PFSK-1 (cell line): ENCODE data around the gene TUBB3.

Experiments used
- POLR2AphosphoS5 ChIP-seq: IDR thresholded peaks from 2 replicates; pipeline ENCODE4 v1.6.1; 2012; ENCODE audit warnings: low read depth, mild to moderate bottlenecking, control low read depth, low read length, moderate library complexity
- SIN3A ChIP-seq: IDR thresholded peaks from 2 replicates; pipeline ENCODE4 v1.6.1; 2012; ENCODE audit warnings: mild to moderate bottlenecking, low read length, moderate library complexity, borderline replicate concordance; ENCODE audit not compliant: insufficient read depth
- TAF1 ChIP-seq: IDR thresholded peaks from 2 replicates; pipeline ENCODE4 v1.6.1; 2012; ENCODE audit warnings: low read length, control low read depth, borderline replicate concordance; ENCODE audit not compliant: insufficient read depth
- TF ChIP-seq, protein P1 (sequence below), 2 experiments: IDR thresholded peaks; 2 replicates each; pipeline versions ENCODE4 v1.6.1 to v1.8.0; 2011 to 2012; ENCODE audit warnings: low read depth in 2 of 2, low read length in 2 of 2, control low read depth in 1 of 2, inconsistent platforms in 1 of 2, mild to moderate bottlenecking in 1 of 2, moderate library complexity in 1 of 2; ENCODE audit not compliant: insufficient read depth in 1 of 2

DNA sequence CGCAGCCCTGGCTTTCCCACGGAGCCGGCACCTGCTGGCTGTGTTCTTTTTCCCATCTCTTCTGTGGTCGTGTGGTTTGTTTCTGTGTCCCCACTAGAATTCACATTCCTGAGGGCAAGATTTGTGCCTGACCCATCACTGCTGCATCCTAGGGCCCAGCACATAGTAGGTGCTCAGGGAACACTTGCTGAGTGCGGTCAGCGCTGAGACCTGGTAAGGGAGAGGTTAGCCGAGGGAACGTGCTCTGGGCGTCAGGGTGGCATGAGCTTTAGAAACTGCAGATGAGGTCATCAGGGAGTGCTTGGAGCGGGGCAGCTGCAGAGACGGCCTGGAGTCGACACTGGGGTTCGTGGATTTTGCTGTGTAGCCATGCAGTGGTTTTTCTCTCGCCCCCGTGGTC lies 31.3 kb downstream of the TUBB3 start:
- TF ChIP-seq POLR2AphosphoS5 = no peak
- TF ChIP-seq, protein P1, sequence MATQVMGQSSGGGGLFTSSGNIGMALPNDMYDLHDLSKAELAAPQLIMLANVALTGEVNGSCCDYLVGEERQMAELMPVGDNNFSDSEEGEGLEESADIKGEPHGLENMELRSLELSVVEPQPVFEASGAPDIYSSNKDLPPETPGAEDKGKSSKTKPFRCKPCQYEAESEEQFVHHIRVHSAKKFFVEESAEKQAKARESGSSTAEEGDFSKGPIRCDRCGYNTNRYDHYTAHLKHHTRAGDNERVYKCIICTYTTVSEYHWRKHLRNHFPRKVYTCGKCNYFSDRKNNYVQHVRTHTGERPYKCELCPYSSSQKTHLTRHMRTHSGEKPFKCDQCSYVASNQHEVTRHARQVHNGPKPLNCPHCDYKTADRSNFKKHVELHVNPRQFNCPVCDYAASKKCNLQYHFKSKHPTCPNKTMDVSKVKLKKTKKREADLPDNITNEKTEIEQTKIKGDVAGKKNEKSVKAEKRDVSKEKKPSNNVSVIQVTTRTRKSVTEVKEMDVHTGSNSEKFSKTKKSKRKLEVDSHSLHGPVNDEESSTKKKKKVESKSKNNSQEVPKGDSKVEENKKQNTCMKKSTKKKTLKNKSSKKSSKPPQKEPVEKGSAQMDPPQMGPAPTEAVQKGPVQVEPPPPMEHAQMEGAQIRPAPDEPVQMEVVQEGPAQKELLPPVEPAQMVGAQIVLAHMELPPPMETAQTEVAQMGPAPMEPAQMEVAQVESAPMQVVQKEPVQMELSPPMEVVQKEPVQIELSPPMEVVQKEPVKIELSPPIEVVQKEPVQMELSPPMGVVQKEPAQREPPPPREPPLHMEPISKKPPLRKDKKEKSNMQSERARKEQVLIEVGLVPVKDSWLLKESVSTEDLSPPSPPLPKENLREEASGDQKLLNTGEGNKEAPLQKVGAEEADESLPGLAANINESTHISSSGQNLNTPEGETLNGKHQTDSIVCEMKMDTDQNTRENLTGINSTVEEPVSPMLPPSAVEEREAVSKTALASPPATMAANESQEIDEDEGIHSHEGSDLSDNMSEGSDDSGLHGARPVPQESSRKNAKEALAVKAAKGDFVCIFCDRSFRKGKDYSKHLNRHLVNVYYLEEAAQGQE (IDR thresholded peaks at IDR 0.05; ENCODE audit: insufficient read depth in 1 of 2, low read depth in 2 of 2, low read length in 2 of 2) = no peak
- TF ChIP-seq TAF1 = no peak
- no peak for TF ChIP-seq SIN3A
